TTC549 (cell line): ENCODE data around the gene ZMYND8.
"Not testable (repeated sequence)": the region's sequence is repeated elsewhere in the genome, so short reads cannot be mapped to it uniquely, and the experiment has no call there.

ENCODE experiments used
- FAIRE-seq: peaks from 2 replicates; lab custom pipeline; 2012; peaks lifted over from hg19 to GRCh38; lab: Jason Lieb, UNC

Gene ZMYND8

GRCh38 chr20:47244451-47244850 lies 112.0 kb downstream of the ZMYND8 start:
- FAIRE-seq, result no peak

- no peak for FAIRE-seq
Observed at GRCh38 chr20:47243532-47244305, 112.8 kb downstream of the ZMYND8 start.

DNA sequence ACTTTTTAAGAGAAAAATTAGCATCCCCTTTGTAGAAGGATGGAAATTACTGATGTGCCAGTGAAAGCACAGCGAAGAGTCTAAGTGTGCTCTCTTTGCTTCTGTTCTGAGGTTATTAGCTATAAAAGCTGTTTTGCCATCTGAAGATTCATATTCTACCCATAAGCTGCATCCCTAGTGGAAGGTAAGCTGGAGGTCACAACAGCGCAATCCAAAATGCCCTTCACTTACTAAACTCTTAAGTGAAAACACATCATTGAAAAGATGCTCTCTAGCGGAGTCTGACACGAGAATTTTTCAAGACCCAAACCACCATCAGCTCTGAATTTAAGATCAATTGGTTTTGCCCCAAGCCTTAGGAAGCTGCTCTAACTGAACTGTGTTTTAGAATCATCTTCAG lies 113.5 kb downstream of the ZMYND8 start:
- FAIRE-seq, result no peak

DNA sequence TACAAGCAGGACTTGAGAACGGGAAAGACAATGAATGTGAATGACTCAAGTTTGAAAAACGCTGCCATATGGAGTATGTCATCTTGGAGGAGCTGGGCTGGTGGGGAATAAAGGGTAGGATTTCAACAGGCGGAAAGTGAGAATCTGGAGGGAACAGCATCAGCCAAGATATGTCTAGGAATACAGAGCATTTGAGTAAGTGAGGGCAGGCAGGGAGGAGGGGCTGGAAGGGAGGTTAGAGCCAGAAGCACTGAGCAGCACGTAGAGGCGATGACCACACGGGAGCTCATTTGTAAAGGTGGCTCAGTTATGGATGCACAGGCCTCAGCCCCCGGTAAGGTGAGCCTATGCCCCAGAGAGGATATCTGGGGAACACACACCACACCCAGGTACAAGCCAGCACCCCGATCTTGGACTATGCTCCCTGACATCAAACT lies 115.1 kb downstream of the ZMYND8 start:
- no peak for FAIRE-seq

DNA sequence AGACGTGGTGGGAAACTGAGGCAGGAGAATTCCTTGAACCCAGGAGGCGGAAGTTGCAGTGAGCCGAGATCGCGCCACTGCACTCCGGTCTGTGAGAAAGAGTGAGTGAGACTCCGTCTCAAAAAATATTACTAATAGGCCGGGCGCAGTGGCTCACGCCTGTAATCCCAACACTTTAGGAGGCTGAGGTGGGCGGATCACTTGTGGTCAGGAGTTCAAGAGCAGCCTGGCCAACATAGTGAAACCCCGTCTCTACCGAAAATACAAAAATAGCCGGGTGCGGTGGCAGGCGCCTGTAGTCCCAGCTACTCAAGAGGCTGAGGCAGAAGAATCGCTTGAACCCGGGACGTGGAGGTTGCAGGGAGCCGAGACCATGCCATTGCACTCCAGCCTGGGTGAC lies 116.4 kb downstream of the ZMYND8 start:
- FAIRE-seq, result not testable (repeated sequence)

DNA sequence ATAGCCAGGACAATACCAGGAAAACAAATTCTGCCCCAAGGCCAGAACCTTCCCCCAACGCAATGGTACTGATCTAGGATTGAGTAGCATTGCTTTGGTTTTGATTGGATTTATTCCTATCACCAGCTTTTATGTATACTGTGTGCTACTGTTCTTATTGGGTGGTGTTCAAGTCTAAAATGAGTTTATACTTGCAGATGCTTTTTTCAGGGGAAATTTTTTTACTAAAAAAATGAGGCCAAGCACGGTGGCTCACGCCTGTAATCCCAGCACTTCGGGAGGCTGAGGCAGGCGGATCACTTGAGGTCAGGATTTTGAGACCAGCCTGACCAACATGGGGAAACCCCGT lies 116.8 kb downstream of the ZMYND8 start:
- no peak for FAIRE-seq

DNA sequence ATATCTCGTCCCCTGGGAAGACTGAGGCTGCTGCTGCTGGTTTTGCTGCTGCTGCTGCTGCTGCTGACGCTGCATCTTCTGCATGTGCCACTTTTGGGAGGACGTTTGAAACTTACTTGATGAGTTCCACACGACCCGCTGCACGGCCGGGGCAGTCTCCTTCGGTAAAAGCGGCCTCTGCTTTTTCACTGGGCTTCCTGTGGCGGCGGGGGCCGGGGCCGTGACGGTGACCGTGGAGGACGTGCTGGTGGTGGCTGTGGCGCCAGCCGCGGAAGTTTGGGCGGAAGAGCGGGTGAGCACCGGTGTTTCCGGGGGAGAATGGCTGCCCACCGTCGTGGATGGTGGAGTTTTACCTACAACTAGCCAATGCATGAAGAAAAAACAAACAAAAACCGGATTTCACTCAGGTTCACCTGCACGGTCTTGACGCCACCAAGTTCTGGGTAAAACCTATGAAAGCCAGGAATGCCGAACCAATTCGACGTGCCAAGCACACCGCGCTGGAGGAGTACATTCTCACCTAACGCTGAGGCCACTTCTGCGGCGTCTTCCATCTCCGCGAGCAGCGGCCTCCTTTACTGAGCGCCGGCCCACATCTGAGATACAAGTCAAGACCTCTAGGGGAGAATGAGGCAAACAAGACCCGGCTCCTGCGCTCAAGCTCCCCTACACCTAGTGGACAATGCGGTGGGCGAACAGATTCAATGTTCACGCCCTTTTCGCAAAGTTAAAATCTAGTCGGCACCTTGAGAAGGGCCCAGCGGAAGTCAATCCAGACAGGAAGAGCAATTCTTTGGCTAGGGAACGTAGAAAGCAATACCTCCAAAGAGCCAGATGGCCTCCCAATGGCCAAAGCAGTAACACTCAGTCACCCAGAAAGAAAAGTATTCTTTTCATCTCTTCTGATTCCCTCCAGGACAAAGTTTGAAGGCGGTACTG lies 117.5 kb downstream of the ZMYND8 start:
- no peak for FAIRE-seq

DNA sequence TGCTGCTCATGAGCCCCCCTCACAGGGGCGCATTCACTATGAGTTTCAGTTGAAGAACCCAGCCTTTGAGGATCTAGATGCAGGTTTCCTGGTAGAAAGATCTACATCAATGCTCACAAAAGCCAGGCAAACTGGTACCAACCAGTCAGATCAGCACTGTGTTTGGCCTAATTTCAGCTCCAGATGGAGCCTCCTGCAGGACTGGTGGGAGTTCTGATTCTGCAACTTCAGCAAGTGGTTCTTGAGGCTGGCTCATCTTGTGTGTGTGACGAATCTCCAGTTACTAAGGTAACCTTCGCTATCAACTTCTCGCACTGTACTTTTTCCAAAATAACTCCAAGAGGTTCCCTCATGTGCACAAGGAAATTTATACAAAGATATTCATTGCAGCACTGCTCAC lies 118.8 kb downstream of the ZMYND8 start:
- FAIRE-seq, result no peak

DNA sequence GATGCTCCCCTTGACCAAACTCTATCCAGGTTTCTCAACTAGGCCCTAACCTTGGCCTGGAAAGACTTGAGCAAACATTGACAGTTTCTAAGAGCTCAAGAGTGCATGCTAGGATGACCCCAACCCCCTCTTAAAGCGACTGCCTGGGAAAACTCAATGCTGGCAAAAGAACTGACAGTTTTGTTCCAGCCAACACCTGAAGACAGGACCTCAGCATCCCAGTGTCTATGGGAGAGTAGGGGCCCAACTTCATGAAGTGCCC lies 119.9 kb downstream of the ZMYND8 start:
- FAIRE-seq, result no peak

- no peak for FAIRE-seq
Observed at GRCh38 chr20:47235853-47236638, 120.5 kb downstream of the ZMYND8 start.

DNA sequence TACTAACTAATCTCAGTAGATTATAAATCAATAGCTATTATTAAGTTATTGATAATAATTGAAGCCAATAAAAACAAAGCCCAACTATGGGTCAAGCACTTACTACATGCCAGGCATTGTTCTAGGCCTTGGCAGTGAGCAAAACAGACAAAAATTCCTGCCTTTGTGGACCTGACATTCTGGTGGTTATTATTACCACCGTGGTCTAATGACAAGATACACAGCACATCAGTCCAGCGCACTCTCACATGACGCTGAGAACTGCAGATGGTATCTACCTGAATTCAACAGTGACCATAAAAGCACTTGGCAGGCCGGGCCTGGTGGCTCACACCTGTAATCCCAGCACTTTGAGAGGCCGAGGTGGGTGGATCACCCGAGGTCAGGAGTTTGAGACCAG lies 121.4 kb downstream of the ZMYND8 start:
- no peak for FAIRE-seq

GRCh38 chr20:47233333-47234188 lies 122.9 kb downstream of the ZMYND8 start:
- FAIRE-seq, result no peak

DNA sequence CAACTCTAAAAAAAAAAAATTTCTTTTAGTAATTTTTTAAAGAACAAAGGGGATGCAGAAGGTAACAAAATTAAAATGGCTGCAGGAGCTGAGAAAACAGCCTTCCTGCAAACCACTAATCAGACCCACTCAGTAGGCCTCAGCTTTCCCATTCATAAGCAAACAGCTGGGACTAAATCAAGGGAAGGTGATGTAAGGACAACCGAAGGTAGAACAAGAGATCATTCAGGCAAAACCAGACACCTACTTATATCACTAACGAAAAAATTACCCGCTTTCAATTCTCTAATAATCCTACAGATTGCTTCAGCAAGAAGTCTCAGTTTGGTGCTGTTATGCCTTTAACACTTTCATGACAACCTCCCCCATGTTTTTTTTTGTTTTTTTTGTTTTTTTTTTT lies 124.0 kb downstream of the ZMYND8 start:
- FAIRE-seq, result no peak

- FAIRE-seq, result no peak
Observed at GRCh38 chr20:47231382-47232039, 125.0 kb downstream of the ZMYND8 start.

GRCh38 chr20:47230811-47231256 lies 125.7 kb downstream of the ZMYND8 start:
- FAIRE-seq, result no peak

GRCh38 chr20:47228654-47229053 lies 127.8 kb downstream of the ZMYND8 start:
- no peak for FAIRE-seq

DNA sequence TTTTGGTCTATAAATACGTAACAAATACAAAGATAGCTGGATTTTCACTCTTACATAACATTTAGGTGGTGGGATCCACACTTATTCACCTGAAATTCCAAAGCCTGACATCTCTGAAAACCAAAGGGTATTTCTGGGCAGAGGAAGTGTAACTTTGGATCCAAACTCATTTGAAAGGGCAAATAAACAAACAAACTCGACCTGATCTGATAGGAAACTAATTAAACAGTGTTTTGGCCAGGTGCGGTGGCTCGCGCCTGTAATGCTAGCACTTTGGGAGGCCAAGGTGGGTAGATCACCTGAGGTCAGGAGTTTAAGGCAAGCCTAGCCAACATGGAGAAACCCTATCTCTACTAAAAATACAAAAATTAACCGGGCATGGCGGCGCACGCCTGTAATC lies 128.9 kb downstream of the ZMYND8 start:
- FAIRE-seq, result no peak

DNA sequence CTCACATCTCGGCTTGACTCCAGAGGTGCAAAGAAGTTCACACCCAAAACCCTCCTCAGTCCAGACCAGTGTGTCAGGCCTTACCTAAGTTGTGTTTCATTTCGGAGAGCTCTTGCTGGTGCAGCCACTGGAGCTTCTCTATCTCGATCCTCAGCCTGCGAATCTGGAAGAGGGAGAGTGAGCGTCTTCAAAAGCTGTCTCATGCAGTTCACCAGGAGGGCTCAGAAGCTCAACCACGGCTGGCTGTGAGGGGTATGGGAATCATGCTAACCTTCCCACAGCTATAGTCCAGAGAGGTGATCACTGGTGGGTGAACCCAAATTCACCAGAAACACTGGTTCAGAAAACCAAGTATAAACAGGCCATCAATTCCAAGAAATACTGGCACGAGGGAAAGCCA lies 129.4 kb downstream of the ZMYND8 start:
- no peak for FAIRE-seq

- no peak for FAIRE-seq
Observed at GRCh38 chr20:47225458-47225857, 131.0 kb downstream of the ZMYND8 start.

DNA sequence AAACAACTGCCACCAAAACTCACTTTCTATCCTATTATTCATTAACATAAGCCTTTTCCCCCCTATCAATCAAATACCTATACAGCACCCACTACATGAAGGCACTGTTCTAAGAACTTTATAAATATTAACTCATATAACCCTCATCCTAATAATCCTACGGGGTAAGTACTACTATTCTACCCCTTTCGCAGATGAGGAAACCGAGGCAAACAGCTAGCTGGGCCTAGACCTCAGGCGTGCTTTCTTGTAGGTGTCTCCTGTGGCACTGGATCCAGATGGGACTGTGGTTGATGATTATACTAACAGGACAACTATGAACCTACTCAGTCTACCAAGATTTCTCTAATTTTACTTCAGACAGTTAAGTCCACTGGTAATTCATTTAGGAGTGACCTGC lies 131.6 kb downstream of the ZMYND8 start:
- FAIRE-seq, result no peak

DNA sequence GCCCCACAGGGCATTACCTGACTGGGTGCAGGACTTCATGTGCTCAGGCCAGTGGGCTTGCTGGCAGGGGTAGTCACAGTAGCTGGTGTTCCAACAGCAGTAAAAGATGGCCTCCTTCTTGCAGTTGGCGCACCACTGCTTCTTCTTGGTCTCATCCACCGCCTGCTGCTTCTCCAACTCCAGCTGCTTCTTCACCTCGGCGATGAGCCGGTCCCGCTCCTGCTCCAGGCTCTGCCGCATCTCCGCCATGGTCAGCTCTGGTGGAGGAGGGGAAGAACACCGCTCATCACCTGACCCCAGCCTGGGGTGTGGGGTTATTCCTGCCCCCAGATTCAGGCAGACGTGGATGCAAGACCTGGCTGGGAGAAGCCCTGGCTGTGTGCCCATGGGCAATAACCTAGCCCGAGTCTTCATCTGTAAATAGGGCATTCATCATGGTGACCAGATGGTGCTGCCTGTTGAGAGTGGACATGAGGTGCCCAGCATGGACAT lies 132.2 kb downstream of the ZMYND8 start:
- no peak for FAIRE-seq
